Mesodermal cell (in vitro differentiated cells): ENCODE results near the gene TLR1.
"Not testable (repeated sequence)": the region's sequence is repeated elsewhere in the genome, so short reads cannot be mapped to it uniquely, and the experiment has no call there.

Experiments used
- H3K27ac ChIP-seq: 2 replicates; pipeline ENCODE4 v1.7.0; 2013; ENCODE audit warnings: mild to moderate bottlenecking, low read depth, low read length, moderate library complexity; ENCODE audit not compliant: severe bottlenecking
- H3K36me3 ChIP-seq: 2 replicates; pipeline ENCODE4 v1.7.1; 2013; ENCODE audit warnings: mild to moderate bottlenecking, low read length, moderate library complexity; ENCODE audit not compliant: control insufficient read depth, insufficient read depth
- H3K4me1 ChIP-seq: one replicate; pipeline ENCODE4 v1.7.1; 2013; ENCODE audit warnings: mild to moderate bottlenecking, low read length; ENCODE audit not compliant: insufficient read depth, control insufficient read depth, poor library complexity, severe bottlenecking
- H3K4me3 ChIP-seq: 2 replicates; pipeline ENCODE4 v1.7.0; 2013; ENCODE audit warnings: low read length, control low read depth, mild to moderate bottlenecking; ENCODE audit not compliant: insufficient read depth, poor library complexity, severe bottlenecking; ENCODE audit errors: extremely low read depth
- H3K9me3 ChIP-seq: 2 replicates; pipeline ENCODE4 v1.7.1; 2013; ENCODE audit warnings: mild to moderate bottlenecking, low read length, moderate library complexity; ENCODE audit not compliant: control insufficient read depth
- WGBS, 2 experiments: methylation state at CpG; one replicate each; pipeline ENCODE4 v1.1.5; 2013; ENCODE audit warnings: missing lambda C conversion rate in 2 of 2; ENCODE audit not compliant: insufficient coverage in 2 of 2; 5-methylcytosine and 5-hydroxymethylcytosine counted together

Gene TLR1

DNA sequence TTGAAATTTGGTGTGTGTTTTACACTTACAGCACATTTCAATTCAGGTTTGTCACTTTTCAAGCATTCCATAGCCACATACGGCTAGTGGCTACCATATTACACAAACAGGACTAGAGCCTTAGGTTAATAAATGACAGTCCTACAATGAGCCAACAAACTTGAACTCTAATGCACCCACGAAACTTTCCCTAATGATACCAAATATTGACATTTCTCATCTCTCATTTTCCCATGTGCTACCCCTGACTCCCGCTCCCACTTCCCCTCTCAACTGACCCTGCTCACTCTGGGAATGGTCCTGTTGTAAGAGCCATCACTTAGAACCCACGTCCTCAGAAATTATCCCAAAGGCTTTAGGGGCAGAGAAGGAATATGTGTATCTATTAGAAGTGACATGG is 16.9 kb downstream of the TLR1 start:
- no peaks in the 10 kb centered on the region for H3K9me3 ChIP-seq
- no peak overlapping the region for H3K27ac ChIP-seq
- WGBS, 2 experiments: 80 to 93% methylated on average over 2 to 3 of the region's 4 CpGs
- no peaks in the 10 kb centered on the region for H3K36me3 ChIP-seq
- H3K4me3 ChIP-seq: no peak overlapping the region
- H3K4me1 ChIP-seq: peaks cover 3% of the 10 kb centered on the region

DNA sequence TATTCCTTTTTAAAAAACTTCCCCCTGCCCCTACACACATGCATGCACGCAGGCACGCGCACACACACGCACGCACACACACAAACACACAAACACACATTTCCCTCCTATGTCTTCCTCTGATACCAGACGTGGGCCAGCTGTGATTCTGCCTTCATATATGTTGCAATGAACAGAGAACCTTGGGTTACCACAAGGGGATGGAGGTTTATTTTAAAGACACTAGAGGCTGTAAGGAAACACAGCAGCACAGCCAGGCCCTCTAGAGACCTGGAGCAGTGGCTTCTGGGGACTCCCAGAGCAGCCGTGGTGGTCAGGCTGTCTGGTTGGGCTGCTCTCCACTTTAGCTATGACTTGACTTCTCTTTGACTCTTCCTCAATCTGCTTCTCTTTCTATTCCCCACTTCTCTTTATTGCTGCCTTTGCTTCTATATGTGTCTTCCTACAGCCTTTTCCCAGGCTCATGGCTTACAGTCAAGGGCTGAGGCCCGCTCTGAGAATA is 18.6 kb downstream of the TLR1 start:
- H3K27ac ChIP-seq: no peak overlapping the region
- H3K36me3 ChIP-seq: no peaks in the 10 kb centered on the region
- H3K9me3 ChIP-seq: no peaks in the 10 kb centered on the region
- H3K4me3 ChIP-seq: no peak overlapping the region
- peaks cover under 1% of the 10 kb centered on the region for H3K4me1 ChIP-seq
- WGBS, 2 experiments: 92 to 95% methylated on average over 2 to 7 of the region's 8 CpGs

DNA sequence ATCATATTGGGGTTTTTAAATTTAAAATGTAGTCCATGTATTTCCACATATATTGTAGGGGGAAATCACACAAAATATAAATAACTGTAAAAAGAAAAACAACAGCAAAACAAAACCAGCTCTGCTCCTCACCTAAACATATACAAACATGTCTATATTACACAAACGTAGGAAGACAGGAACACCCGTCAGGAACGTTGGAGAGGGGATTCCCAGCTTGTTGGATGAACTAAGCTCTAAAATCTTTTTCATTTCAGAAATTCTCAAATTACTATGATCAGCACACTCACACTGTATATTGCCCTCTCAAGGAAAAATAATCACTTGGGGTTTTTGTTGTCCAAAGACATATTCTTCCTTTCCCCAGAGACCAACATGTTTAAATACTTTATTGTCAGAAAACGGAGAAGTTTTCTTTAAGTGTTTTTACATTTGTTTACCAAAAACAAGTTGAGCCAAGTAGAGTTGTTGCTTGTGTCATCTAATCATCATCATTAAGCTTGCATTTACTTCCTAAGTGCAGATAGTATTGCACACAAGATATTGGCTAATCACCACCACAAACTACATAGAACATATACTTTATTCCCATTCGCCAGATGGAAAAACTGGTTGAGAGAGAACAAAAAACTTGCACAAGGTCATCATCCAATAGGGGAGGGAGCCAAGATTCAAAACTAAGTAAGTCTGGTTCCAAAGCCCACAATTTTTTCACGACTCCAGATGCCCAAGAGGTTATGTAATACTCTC is 19.4 kb downstream of the TLR1 start:
- Histone ChIP-seq H3K9me3 (no peaks in the 10 kb centered on the region), H3K4me3 (no peak overlapping the region), H3K27ac (no peak overlapping the region), H3K4me1 (no peaks in the 10 kb centered on the region), H3K36me3 (no peaks in the 10 kb centered on the region)
- 89 to 91% methylated on average over 4 of the region's 6 CpGs for WGBS, 2 experiments

DNA sequence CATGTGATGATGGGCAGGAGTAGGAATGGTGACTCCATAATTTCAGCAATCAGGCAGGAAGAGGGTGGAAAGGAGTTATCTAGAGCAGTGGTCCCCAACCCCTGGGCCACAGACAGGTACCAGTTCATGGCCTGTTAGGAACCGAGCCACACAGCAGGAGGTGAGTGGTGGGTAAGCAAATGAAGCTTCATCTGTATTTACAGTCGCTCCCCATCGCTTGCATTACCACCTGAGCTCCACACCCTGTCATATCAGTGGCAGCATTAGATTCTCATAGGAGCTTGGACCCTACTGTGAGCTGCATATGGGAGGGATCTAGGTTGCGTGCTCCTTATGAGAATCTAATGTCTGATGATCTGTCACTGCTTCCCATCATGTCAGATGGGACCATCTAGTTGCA is 20.4 kb downstream of the TLR1 start:
- Histone ChIP-seq H3K4me1 (no peaks in the 10 kb centered on the region), H3K4me3 (no peak overlapping the region), H3K36me3 (no peaks in the 10 kb centered on the region), H3K27ac (no peak overlapping the region), H3K9me3 (no peaks in the 10 kb centered on the region)
- 85 to 100% methylated on average over 1 to 4 of the region's 4 CpGs for WGBS, 2 experiments

DNA sequence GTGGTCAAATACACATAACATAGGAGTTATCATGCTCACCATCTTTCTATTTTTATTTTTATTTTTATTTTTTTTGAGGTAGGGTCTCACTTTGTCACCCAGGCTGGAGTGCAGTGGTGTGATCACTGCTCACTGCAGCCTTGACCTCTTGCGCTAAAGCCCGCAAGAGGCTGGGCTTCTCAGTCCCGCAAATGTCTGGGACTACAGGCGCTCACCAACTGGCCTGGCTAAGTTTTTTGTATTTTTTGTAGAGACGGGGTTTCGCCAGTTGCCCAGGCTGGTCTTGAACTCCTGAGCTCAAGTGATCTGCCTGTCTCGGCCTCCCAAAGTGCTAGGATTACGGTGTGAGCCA is 21.5 kb downstream of the TLR1 start:
- 71 to 76% methylated on average over 5 to 7 of the region's 8 CpGs for WGBS, 2 experiments
- Histone ChIP-seq H3K27ac (no peak overlapping the region), H3K9me3 (no peaks in the 10 kb centered on the region)

DNA sequence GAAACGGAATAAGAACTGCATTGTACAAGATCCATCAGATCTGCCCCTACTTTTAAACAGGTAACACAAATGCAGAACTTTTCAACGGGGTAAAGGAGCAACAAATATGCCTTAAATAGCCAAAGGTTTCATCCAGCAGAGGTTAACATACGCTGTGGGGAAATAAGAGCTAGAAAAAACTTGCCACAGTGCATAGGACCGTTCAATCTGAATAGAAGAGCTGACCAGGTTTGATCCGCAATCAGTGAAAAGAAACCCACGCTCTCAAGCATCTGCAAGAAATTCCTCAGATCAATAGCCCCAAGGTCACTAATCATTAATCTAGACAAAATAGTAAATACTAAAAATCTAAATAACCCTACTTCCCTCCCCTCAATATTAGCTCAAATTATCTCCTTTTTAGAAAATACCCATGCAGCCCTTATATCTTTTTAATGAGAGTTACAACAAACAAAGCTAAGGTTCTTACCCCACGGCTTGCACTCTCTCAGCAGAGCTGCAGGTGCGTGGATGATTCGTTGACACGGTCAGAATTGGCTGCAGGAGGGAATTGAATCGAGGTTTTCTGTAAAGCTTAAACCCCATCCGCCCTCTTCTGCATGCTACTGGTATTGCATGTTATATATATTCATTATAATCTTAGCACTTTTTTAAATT is 22.0 kb downstream of the TLR1 start, which contains the start of gene TLR10:
TLR10 (minus strand) TSS at position 539 of the 657 bp plus-strand sequence. CDS start 7,400 bp downstream, outside the sequence.
- Histone ChIP-seq H3K4me1 (no peaks in the 10 kb centered on the region), H3K4me3 (no peak within 1 kb of the TSS), H3K27ac (no peak within 1 kb of the TSS), H3K36me3 (no peaks in the 10 kb centered on the region), H3K9me3 (no peaks in the 10 kb centered on the region)
- 54 to 78% methylated on average over 5 to 7 of the region's 12 CpGs for WGBS, 2 experiments

More for the DNA sequence above, 21.5 kb downstream of the TLR1 start:
- no peaks in the 10 kb centered on the region for H3K4me1 ChIP-seq
- no peak overlapping the region for H3K4me3 ChIP-seq
- H3K36me3 ChIP-seq: no peaks in the 10 kb centered on the region

DNA sequence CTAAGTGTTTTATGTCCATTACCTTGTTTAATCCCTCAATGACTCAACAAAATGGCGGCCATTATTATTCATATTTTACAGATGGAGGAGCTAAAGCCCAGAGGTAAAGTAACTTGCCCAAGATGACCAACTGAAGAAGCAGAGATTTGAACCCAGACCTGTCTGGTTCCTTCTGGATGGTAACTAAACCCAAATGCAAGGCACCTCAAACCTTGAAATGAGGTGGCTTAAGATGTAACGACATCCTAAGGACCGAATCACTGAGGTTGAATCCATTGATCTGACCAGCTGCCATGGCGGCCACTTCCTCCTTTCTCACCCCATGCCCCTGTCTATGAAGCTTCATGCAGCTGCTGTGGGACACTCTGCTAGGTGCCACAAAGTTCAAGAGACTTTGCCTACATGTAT is 22.7 kb downstream of the TLR1 start:
- no peak overlapping the region for H3K4me3 ChIP-seq
- WGBS, 2 experiments: 93 to 100% methylated on average over 1 to 3 of the region's 4 CpGs
- H3K4me1 ChIP-seq: no peaks in the 10 kb centered on the region
- H3K9me3 ChIP-seq: no peaks in the 10 kb centered on the region
- no peaks in the 10 kb centered on the region for H3K36me3 ChIP-seq
- no peak overlapping the region for H3K27ac ChIP-seq

DNA sequence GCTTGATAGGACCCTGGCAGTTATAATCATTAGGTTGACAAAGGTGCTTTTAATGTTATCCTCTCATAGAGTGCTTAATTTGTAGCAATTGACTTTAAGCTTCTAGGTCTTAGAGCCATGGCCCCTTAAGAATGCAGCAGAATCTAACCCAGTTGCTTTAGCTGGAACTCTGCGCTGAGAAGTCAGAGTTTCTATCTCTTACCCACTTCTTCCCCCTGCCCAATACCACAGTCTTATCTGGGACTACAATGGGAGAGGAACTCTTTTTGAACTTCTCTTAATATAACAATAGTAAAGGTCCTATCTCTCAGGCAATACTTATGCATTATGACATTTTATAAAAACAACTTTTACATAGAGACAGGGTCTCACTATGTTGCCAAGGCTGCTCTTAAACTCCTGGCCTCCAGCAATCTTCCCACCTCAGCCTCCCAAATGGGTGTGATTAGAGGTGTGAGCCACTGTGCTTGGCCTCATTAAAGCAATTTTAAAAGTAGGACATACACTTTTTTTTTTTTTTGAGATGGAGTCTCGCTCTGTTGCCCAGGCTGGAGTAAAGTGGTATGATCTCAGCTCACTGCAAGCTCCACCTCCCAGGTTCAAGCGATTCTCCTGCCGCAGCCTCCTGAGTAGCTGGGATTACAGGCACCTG is 23.6 kb downstream of the TLR1 start:
- no peaks in the 10 kb centered on the region for H3K9me3 ChIP-seq
- no peak overlapping the region for H3K27ac ChIP-seq
- no peak overlapping the region for H3K4me3 ChIP-seq
- 80% methylated on average over 1 of the region's 4 CpGs; no CpG with 5 or more reads in 1 of the 2 experiments for WGBS, 2 experiments
- H3K4me1 ChIP-seq: no peaks in the 10 kb centered on the region
- H3K36me3 ChIP-seq: no peaks in the 10 kb centered on the region

DNA sequence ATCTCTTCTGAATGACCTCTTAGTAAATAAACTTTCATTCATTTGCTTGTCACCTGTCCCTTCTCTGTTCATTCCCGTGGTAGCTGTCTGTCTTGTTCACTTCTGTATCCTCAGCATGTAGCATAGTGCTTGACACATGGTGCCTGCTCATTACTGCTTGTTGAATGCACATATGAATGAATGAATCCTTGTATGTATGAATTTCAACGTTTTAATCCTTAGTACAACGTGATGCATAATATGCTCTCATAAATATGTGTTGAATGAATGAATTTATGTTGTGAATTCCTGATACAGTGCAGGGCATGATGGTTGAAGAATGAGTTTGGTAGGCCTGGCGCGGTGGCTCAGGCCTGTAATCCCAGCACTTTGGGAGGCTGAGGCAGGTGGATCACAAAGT is 24.8 kb downstream of the TLR1 start:
- 89% methylated on average over 4 to 5 of the region's 5 CpGs for WGBS, 2 experiments

DNA sequence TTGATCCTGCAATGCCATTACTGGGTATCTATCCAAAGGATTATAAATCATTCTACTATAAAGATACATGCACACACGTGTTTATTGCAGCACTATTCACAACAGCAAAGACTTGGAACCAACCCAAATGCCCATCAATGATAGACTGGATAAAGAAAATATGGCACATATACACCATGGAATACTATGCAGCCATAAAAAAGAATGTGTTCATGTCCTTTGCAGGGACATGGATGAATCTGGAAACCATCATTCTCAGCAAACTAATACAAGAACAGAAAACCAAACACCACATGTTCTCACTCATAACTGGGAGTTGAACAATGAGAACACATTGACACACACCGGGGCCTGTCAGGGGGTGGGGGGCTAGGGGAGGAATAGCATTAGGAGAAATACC is 26.7 kb downstream of the TLR1 start:
- H3K36me3 ChIP-seq, H3K4me3 ChIP-seq: not testable (repeated sequence)
- WGBS, 2 experiments: no CpG with 5 or more reads among the region's 2 CpGs

More for the DNA sequence above, 24.8 kb downstream of the TLR1 start:
- no peak overlapping the region for H3K27ac ChIP-seq
- no peaks in the 10 kb centered on the region for H3K36me3 ChIP-seq
- no peaks in the 10 kb centered on the region for H3K9me3 ChIP-seq
- no peak overlapping the region for H3K4me3 ChIP-seq
- no peaks in the 10 kb centered on the region for H3K4me1 ChIP-seq

More for the DNA sequence above, 26.7 kb downstream of the TLR1 start:
- not testable (repeated sequence) for H3K4me1 ChIP-seq, H3K27ac ChIP-seq, H3K9me3 ChIP-seq
